RKO (cell line): ENCODE results near the gene ACKR3.

ENCODE experiments used
- DNase-seq: peaks from one replicate; pipeline ENCODE4 v3.0.0-alpha.2; 2016; ENCODE audit warnings: low spot score

The ACKR3 gene

GRCh38 chr2:236570081-236570868, 650 bp downstream of the ACKR3 start:
- no peak for DNase-seq

- DNase-seq: no peak
Measured at GRCh38 chr2:236571145-236571544, 1.5 kb downstream of the ACKR3 start.

GRCh38 chr2:236572482-236572881, 2.9 kb downstream of the ACKR3 start:
- no peak for DNase-seq

GRCh38 chr2:236573066-236573929, 3.7 kb downstream of the ACKR3 start:
- no peak for DNase-seq

GRCh38 chr2:236574000-236574399, 4.4 kb downstream of the ACKR3 start:
- no peak for DNase-seq

GRCh38 chr2:236574424-236575145, 5.0 kb downstream of the ACKR3 start:
- no peak for DNase-seq

- no peak for DNase-seq
Measured at GRCh38 chr2:236575510-236575909, 5.9 kb downstream of the ACKR3 start.

- no peak for DNase-seq
Measured at GRCh38 chr2:236576087-236576486, 6.5 kb downstream of the ACKR3 start.

- no peak for DNase-seq
Measured at GRCh38 chr2:236576953-236577352, 7.3 kb downstream of the ACKR3 start.

- no peak for DNase-seq
Measured at GRCh38 chr2:236577481-236578410, 8.1 kb downstream of the ACKR3 start.

- no peak for DNase-seq
Measured at GRCh38 chr2:236578411-236578846, 8.8 kb downstream of the ACKR3 start.

GRCh38 chr2:236579048-236579745, 9.6 kb downstream of the ACKR3 start:
- DNase-seq: no peak

- no peak for DNase-seq
Measured at GRCh38 chr2:236579746-236580315, 10.2 kb downstream of the ACKR3 start.

- no peak for DNase-seq
Measured at GRCh38 chr2:236580746-236581355, 11.2 kb downstream of the ACKR3 start.

- DNase-seq: no peak
Measured at GRCh38 chr2:236581546-236581945, 11.9 kb downstream of the ACKR3 start.

- no peak for DNase-seq
Measured at GRCh38 chr2:236582968-236583367, 13.3 kb downstream of the ACKR3 start.

GRCh38 chr2:236583621-236584203, 14.1 kb downstream of the ACKR3 start:
- DNase-seq: no peak

GRCh38 chr2:236584521-236585384, 15.1 kb downstream of the ACKR3 start:
- DNase-seq: no peak

GRCh38 chr2:236585966-236586365, 16.3 kb downstream of the ACKR3 start:
- no peak for DNase-seq
